CD4-positive, alpha-beta T cell (primary cell): ENCODE measurements around the gene SERPINE3. TPM values are rescaled to one million over a fixed set of nuclear protein-coding genes. Genes with fewer than 3 reads are reported as not detected.

Experiments
- ATAC-seq: fragments of 200-7000 bp; cut with Tn5 transposase; one replicate; pipeline ENCODE4 v1.10.0; 2022; ENCODE audit warnings: mild to moderate bottlenecking; ENCODE audit not compliant: poor library complexity
- CTCF ChIA-PET: fragments of 350-600 bp; sonication (Branson Sonifier 250); formaldehyde crosslinking; loops from one replicate; lab custom pipeline; 2021; ENCODE audit warnings: antibody characterized with exemption, inconsistent platforms; lab: Charles Lee
- POLR2A ChIA-PET: fragments of 350-600 bp; sonication (Branson Sonifier 250); formaldehyde crosslinking; loops from one replicate; lab custom pipeline; 2021; ENCODE audit warnings: antibody characterized with exemption, inconsistent platforms; lab: Charles Lee
- DNase-seq, 14 experiments: peaks; one replicate each; pipeline ENCODE4 v3.0.0-alpha.2; 2013 to 2020; ENCODE audit warnings: mixed read lengths in 2 of 14
- H3K27ac ChIP-seq, 2 donors: one replicate each; pipeline versions ENCODE4 v1.5.1 to v1.7.0; 2013; ENCODE audit warnings: low read length in 2 of 2, low read depth in 1 of 2, mild to moderate bottlenecking in 1 of 2
- H3K27me3 ChIP-seq, 2 experiments: 1 replicate in 1 of 2; 2 replicates in 1 of 2; pipeline versions ENCODE4 v1.6.1 to v1.7.0; 2013; ENCODE audit warnings: low read length in 2 of 2, control low read depth in 1 of 2, mild to moderate bottlenecking in 1 of 2, moderate library complexity in 1 of 2; ENCODE audit not compliant: insufficient read depth in 2 of 2, control insufficient read depth in 1 of 2
- H3K36me3 ChIP-seq: one replicate; pipeline ENCODE4 v1.6.1; 2013; ENCODE audit warnings: low read length, control low read depth; ENCODE audit not compliant: insufficient read depth
- H3K4me1 ChIP-seq: one replicate; pipeline ENCODE4 v1.6.1; 2013; ENCODE audit warnings: low read length, control low read depth; ENCODE audit not compliant: insufficient read depth
- H3K4me3 ChIP-seq: one replicate; pipeline ENCODE4 v1.5.1; 2013; ENCODE audit warnings: mild to moderate bottlenecking, low read length, moderate library complexity
- H3K9me3 ChIP-seq, 2 experiments: 1 replicate in 1 of 2; 2 replicates in 1 of 2; pipeline versions ENCODE4 v1.6.1 to v1.7.0; 2013; ENCODE audit warnings: low read length in 2 of 2, mild to moderate bottlenecking in 2 of 2, control low read depth in 1 of 2, moderate library complexity in 1 of 2; ENCODE audit not compliant: control insufficient read depth in 1 of 2, insufficient read depth in 1 of 2
- H3K27ac Mint-ChIP-seq: one replicate; pipeline ENCODE4 v1.8.0; 2020; ENCODE audit warnings: mixed read lengths
- H3K27me3 Mint-ChIP-seq: one replicate; pipeline ENCODE4 v1.8.0; 2021; ENCODE audit warnings: mixed read lengths
- H3K36me3 Mint-ChIP-seq: one replicate; pipeline ENCODE4 v1.8.0; 2021; ENCODE audit warnings: low read depth, mixed read lengths
- H3K4me1 Mint-ChIP-seq: one replicate; pipeline ENCODE4 v1.8.0; 2021; ENCODE audit warnings: low read depth, mixed read lengths
- H3K4me3 Mint-ChIP-seq: one replicate; pipeline ENCODE4 v1.8.0; 2020; ENCODE audit warnings: mild to moderate bottlenecking, mixed read lengths
- H3K9me3 Mint-ChIP-seq: one replicate; pipeline ENCODE4 v1.8.0; 2020; ENCODE audit warnings: mixed read lengths
- intact Hi-C, 2 experiments: fragments of 100-400 bp; cut with DNase I in 1 of 2; cut with micrococcal nuclease in 1 of 2; formaldehyde crosslinking; loops; one replicate each; pipeline versions ENCODE4 v1.15.1 to v1.9.0; 2023 to 2025; cut with DNase I, micrococcal nuclease
- total RNA-seq, 174 experiments: library from RNA in 2 of 174; stranded (reverse) in 2 of 174; gene quantifications; one replicate each; pipeline ENCODE4 v1.2.3 and lab custom pipeline; 2021 to 2026
- TF ChIP-seq, protein P1 (sequence below): fragments of 200-600 bp; IDR thresholded peaks from one replicate; pipeline ENCODE4 v1.8.0; 2022; ENCODE audit warnings: antibody characterized with exemption, mild to moderate bottlenecking

Gene SERPINE3
- total RNA-seq, 2 experiments from 2014 or later = not detected

DNA sequence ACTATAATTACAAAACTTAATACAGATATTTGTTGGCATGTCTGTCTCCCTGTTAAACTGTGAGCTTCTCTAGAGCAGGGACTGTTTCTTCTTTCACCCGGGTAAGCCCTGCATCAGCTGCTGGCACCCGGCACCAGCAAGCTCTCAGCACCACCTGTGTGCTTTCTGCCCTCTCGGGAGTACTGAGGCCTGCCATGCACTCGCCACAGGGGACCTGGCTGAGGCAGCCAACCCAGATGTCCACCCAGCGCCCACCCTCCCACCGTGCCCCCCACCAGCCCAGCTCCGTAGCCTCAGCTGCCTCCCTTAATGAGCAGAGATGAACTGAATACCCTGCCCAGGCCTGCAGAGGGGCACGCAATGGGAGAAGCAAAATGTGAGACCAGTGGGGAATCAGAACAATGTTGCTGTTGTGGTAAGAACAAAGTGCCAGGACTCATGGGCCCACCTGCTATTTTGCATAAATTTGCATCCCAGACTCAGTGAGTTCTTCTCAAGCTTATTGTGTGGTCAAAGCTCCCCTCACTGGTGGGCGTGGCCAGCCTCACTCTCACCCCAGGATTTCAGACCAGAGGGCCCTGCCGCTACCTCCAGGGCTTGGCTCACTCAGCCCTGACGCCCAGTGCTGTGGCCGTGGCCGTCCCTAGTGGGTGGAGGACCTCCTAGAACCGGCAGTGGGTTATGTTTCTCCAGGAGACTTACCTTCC is 14.6 kb upstream of the SERPINE3 start:
- H3K27ac ChIP-seq = no peak overlapping the region
- no peak for ATAC-seq
- Mint-ChIP-seq H3K36me3 (no peaks in the 10 kb centered on the region), H3K27ac (no peak overlapping the region), H3K4me3 (no peak overlapping the region), H3K9me3 (no peaks in the 10 kb centered on the region), H3K4me1 (no peaks in the 10 kb centered on the region), H3K27me3 (no peaks in the 10 kb centered on the region)
- ChIA-PET POLR2A (no interaction called here), CTCF (no interaction called here)
- no peaks in the 10 kb centered on the region for H3K9me3 ChIP-seq
- TF ChIP-seq, protein P1, sequence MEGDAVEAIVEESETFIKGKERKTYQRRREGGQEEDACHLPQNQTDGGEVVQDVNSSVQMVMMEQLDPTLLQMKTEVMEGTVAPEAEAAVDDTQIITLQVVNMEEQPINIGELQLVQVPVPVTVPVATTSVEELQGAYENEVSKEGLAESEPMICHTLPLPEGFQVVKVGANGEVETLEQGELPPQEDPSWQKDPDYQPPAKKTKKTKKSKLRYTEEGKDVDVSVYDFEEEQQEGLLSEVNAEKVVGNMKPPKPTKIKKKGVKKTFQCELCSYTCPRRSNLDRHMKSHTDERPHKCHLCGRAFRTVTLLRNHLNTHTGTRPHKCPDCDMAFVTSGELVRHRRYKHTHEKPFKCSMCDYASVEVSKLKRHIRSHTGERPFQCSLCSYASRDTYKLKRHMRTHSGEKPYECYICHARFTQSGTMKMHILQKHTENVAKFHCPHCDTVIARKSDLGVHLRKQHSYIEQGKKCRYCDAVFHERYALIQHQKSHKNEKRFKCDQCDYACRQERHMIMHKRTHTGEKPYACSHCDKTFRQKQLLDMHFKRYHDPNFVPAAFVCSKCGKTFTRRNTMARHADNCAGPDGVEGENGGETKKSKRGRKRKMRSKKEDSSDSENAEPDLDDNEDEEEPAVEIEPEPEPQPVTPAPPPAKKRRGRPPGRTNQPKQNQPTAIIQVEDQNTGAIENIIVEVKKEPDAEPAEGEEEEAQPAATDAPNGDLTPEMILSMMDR = no peak
- DNase-seq = no peak
- H3K4me3 ChIP-seq = no peak overlapping the region
- no peaks in the 10 kb centered on the region for H3K4me1 ChIP-seq
- H3K27me3 ChIP-seq = no peaks in the 10 kb centered on the region
- intact Hi-C loops = no loop called here
- no peaks in the 10 kb centered on the region for H3K36me3 ChIP-seq

DNA sequence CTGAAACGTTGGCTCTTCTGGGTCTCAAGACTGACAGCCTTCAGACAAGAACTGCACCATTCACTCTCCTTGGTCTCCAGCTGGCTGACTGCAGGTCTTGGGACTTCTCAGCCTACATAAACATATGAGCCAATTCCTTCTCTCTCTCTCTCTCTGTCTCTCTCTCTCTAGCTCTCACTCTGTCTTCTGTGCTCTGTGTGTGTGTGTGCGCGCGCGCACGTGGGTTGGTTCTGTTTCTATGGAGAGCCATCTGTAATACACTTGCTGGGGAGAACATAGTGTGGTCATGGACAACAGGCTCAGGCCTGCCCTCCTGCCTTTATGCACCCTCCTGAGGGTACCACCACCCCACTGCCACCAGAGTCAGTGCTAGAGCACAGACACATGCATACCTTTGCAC is 13.7 kb upstream of the SERPINE3 start:
- Mint-ChIP-seq H3K4me3 (no peak overlapping the region), H3K4me1 (peaks cover 3% of the 10 kb centered on the region), H3K27ac (no peak overlapping the region), H3K9me3 (no peaks in the 10 kb centered on the region), H3K27me3 (no peaks in the 10 kb centered on the region), H3K36me3 (no peaks in the 10 kb centered on the region)
- H3K27ac ChIP-seq = no peak overlapping the region
- no peak for ATAC-seq
- ChIA-PET POLR2A (no interaction called here), CTCF (no interaction called here)
- no peaks in the 10 kb centered on the region for H3K36me3 ChIP-seq
- H3K9me3 ChIP-seq = no peaks in the 10 kb centered on the region
- intact Hi-C loops = no loop called here
- TF ChIP-seq, protein P1 = no peak
- no peaks in the 10 kb centered on the region for H3K27me3 ChIP-seq
- no peak for DNase-seq
- no peak overlapping the region for H3K4me3 ChIP-seq
- peaks cover 4% of the 10 kb centered on the region for H3K4me1 ChIP-seq

DNA sequence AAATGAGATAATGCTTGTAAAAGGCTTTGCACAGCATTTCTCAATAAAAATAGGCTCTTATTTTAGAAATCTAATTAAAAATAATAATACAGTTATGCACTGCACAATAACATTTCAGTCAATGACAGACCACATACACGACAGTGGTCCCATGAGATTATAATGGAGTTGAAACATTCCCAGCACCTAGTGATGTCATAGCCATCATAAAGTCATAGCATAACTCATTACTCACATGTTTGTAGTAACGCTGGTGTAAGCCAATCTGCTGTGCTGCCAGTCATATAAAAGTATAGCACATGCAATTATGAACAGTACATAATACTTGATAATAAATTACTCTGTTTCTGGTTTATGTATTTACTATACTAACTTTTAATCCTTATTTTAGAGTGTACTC is 12.7 kb upstream of the SERPINE3 start:
- Histone ChIP-seq H3K4me1 (peaks cover 6% of the 10 kb centered on the region), H3K36me3 (no peaks in the 10 kb centered on the region), H3K9me3 (no peaks in the 10 kb centered on the region), H3K27me3 (no peaks in the 10 kb centered on the region), H3K4me3 (no peak overlapping the region), H3K27ac (no peak overlapping the region)
- TF ChIP-seq, protein P1 = no peak
- ATAC-seq = no peak
- no peak for DNase-seq
- ChIA-PET CTCF (no interaction called here), POLR2A (no interaction called here)
- Mint-ChIP-seq H3K27me3 (no peaks in the 10 kb centered on the region), H3K36me3 (no peaks in the 10 kb centered on the region), H3K4me1 (peaks cover 11% of the 10 kb centered on the region), H3K27ac (no peak overlapping the region), H3K9me3 (no peaks in the 10 kb centered on the region), H3K4me3 (no peak overlapping the region)
- intact Hi-C loops = no loop called here
